Measurements from ENCODE around the gene CPNE4.

Gene CPNE4

GRCh38 chr3:131729643-131730017 is 305.2 kb downstream of the CPNE4 start:
- no peak for TF ChIP-seq ZFX (IDR thresholded peaks at IDR 0.05)
- TF ChIP-seq, protein P1, sequence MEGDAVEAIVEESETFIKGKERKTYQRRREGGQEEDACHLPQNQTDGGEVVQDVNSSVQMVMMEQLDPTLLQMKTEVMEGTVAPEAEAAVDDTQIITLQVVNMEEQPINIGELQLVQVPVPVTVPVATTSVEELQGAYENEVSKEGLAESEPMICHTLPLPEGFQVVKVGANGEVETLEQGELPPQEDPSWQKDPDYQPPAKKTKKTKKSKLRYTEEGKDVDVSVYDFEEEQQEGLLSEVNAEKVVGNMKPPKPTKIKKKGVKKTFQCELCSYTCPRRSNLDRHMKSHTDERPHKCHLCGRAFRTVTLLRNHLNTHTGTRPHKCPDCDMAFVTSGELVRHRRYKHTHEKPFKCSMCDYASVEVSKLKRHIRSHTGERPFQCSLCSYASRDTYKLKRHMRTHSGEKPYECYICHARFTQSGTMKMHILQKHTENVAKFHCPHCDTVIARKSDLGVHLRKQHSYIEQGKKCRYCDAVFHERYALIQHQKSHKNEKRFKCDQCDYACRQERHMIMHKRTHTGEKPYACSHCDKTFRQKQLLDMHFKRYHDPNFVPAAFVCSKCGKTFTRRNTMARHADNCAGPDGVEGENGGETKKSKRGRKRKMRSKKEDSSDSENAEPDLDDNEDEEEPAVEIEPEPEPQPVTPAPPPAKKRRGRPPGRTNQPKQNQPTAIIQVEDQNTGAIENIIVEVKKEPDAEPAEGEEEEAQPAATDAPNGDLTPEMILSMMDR (conservative IDR thresholded peaks at IDR 0.05), result no peak
- no peak overlapping the region for H3K27ac ChIP-seq

GRCh38 chr3:131728898-131729642 is 305.7 kb downstream of the CPNE4 start:
- no peak overlapping the region for H3K27ac ChIP-seq
- TF ChIP-seq, protein P1 (conservative IDR thresholded peaks at IDR 0.05), result no peak
- no peak for TF ChIP-seq ZFX (IDR thresholded peaks at IDR 0.05)

DNA sequence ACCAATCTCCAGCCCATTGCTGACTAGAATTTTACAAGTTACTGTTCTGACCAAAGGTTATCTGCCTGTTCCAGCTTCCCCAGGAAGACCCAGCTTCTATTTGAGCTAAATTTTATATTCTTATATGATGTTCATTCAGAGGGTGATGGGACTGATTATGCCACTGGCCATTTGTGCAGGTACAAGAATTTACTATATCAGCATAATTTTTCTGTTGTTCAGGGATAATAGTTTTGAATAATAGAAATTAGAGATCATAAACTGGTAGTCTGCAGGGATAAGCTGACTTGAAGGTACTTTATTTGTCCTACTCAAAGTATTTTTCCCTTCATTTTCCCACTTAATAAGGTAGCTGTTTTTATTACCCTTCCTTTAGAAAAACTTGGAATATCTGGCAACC is 309.4 kb downstream of the CPNE4 start:
- TF ChIP-seq, protein P1 (conservative IDR thresholded peaks at IDR 0.05), result no peak
- no peak for TF ChIP-seq ZFX (IDR thresholded peaks at IDR 0.05)
- H3K27ac ChIP-seq, result no peak overlapping the region

DNA sequence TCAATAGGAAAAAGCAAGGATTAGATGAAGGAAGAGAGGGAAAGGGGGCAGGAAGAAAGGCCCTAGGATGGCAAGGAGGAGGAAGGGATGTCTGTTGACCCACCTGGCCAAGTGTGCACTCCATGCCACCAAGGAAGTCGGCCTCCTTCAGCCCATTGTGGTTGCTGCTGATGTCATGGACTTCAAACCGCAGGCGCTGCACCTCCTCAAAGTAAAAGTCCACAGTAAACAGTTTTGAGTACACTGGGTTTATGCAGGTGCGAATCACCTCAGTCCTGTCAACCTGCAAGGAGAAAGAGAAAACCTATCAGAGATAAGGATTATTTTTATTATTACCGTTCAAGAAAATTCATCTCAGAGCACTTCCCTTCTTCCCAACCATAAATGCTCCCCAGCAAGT is 311.5 kb downstream of the CPNE4 start:
- no peak overlapping the region for H3K27ac ChIP-seq
- TF ChIP-seq, protein P1 (conservative IDR thresholded peaks at IDR 0.05), result no peak
- TF ChIP-seq ZFX (IDR thresholded peaks at IDR 0.05), result no peak

DNA sequence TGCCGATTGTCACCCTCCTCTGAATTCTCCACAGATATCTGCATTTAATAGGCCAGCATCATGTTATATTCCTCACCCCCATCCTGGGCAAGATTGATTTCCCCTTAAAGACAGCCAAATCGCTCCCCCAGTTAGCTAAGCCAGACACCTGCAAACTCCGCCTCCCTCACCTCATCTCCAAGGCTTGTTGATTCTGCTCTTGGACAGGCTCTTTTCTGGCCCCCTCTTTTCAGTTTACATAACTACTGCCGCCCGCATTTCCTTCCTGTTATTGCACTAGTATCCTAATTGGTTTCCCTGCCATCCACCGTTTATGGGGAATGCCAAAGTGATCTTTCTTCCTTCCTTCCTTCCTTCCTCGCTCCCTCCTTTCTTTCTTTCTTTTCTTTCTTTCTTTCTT is 317.3 kb downstream of the CPNE4 start:
- H3K27ac ChIP-seq, result no peak overlapping the region
- TF ChIP-seq ZFX (IDR thresholded peaks at IDR 0.05), result no peak
- TF ChIP-seq, protein P1 (conservative IDR thresholded peaks at IDR 0.05), result no peak

DNA sequence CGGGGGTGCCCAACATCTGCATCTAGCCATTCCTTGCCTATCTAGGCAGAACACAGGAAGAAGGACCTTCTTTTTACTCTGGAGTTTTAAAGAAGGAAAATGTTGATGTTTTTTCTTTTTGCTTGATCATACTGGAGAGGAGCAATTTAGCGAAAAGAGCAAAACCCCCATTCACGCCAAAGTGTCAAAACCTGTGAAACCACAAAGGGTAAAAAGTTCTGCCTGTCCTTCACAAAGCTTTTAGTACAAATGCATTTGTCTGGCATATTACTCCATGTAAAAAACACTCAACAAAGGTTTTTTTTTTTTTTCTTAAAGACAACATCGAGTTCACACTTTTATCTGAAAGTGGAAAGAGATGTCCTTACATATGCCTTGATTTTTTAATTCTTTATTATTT is 317.9 kb downstream of the CPNE4 start:
- TF ChIP-seq ZFX (IDR thresholded peaks at IDR 0.05), result no peak
- TF ChIP-seq, protein P1 (conservative IDR thresholded peaks at IDR 0.05), result no peak
- no peak overlapping the region for H3K27ac ChIP-seq

DNA sequence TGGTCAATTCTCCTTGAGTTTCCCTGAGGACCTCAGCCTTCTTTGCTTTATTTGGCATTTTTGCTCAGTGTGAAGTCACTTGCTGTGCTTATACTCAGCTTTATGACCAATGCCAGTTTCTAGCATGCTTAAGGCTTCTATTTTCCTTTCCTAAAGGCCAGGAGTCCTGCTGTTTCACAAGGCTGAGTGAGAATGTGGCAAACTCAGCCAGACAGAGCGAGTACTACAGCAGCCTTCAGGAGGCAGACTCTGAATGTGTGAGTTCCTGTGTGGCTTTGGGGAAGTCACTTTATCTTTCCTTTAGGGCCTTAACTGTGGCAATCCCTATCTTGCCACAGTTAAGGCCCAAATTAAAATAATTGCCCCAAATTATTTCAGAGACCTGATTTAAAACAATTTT is 318.8 kb downstream of the CPNE4 start:
- H3K27ac ChIP-seq, result no peak overlapping the region
- no peak for TF ChIP-seq ZFX (IDR thresholded peaks at IDR 0.05)
- TF ChIP-seq, protein P1 (conservative IDR thresholded peaks at IDR 0.05), result no peak
